ENCODE measurements around the gene EML1.

DNA sequence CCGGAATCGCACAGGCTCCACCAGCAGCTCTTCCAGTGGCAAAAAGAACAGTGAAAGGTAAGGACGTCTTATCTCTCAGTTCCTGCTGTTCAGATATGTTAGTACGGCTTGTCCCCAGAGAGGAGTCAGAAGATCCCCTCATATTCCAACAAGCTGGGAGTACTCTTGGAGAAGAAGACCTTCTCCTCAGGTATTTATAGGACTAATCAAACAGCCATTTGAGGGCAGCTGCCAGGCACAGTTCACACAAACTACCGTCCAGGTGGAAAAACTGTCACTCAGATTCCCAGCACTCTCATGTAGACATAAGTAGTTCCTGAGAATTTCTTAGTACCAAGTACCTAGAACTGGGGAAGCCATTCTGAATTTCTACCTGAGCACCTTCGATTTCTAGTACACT is 85.3 kb downstream of the EML1 start:
- no peak for TF ChIP-seq EZH2 (IDR thresholded peaks at IDR 0.05)
- TF ChIP-seq FOXP2 (optimal IDR thresholded peaks at IDR 0.05; ENCODE audit: control extremely low read depth, extremely low read length, insufficient read depth), result no peak

Data from SK-N-MC (cell line).